HT1080 (cell line): ENCODE data around the gene PILRB. TPM values are rescaled to one million over a fixed set of nuclear protein-coding genes. Genes with fewer than 3 reads are reported as not detected.
"Not testable (repeated sequence)": the region's sequence is repeated elsewhere in the genome, so short reads cannot be mapped to it uniquely, and the experiment has no call there.

Experiments used
- DNase-seq: peaks from one replicate; pipeline ENCODE4 v3.0.0-alpha.2; 2015; ENCODE audit warnings: low read depth
- total RNA-seq: library from RNA; depleted of rRNA; stranded (reverse); fragments of >200 nt; shearing (Covaris generic); gene quantifications from 2 replicates; pipeline ENCODE4 v1.2.3, GENCODE V29; 2014

The PILRB gene
- total RNA-seq, 1 experiment from 2014 or later, result 21.5 TPM

- DNase-seq, result not testable (repeated sequence)
Observed at GRCh38 chr7:100373870-100374598, 16.1 kb downstream of the PILRB start.

GRCh38 chr7:100374601-100375000 is 16.7 kb downstream of the PILRB start:
- DNase-seq, result no peak

- DNase-seq, result no peak
Observed at GRCh38 chr7:100376066-100376465, 18.1 kb downstream of the PILRB start.

DNA sequence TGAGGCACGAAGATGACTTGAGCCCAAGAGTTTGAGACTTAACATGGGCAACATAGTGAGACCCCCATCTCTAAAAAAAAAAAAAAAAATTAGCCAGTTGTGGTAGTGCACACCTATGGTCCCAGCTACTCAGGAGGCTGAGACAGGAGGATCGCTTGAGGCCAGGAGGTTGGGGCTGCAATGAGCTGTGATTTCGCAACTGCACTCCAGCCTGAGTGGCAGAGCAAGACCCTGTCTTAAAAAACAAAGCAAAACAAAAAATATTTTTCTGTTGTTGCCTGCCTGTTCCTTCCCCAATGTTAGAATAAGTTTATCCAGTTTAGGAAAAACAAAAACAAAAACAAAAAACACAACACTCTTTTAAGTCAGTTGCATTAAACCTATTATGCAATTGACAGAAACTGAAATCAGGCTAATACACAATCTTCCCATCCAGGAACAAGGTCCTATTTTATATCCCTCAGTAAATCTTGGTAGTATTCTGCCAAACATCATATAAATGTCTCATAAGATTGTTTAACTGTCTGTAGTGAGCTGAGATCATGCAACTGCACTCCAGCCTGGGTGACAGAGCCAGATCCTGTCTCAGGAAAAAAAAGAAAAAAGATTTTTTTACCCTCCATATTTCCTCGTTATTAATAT is 20.3 kb downstream of the PILRB start:
- DNase-seq, result no peak

GRCh38 chr7:100380196-100380595 is 22.3 kb downstream of the PILRB start:
- DNase-seq, result no peak

DNA sequence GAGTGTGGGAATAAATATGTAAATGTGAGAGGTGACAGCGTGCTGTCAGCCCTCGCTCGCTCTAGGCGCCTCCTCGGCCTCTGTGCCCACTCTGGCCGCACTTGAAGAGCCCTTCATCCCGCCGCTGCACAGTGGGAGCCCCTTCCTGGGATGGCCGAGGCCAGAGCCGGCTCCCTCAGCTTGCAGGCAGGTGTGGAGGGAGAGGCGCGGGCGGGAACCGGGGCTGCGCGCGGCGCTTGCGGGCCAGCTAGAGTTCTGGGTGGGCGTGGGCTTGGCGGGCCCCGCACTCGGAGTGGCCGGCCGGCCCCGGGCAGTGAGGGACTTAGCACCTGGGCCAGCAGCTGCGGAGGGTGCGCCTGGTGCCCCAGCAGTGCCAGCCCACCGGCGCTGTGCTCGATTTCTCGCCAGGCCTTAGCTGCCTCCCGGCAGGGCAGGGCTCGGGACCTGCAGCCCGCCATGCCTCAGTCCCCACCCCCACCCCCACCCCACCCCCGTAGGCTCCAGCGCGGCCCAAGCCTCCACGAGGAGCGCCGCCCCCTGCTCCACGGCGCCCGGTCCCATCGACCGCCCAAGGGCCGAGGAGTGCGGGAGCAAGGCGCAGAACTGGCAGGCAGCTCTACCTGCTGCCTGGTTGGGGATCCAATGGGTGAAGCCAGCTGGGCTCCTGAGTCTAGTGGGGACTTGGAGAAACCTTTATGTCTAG is 23.8 kb downstream of the PILRB start:
- DNase-seq, result not testable (repeated sequence)

- DNase-seq, result peak; percentile 26
Observed at GRCh38 chr7:100382234-100382853, 24.4 kb downstream of the PILRB start.

GRCh38 chr7:100384628-100385294 is 26.8 kb downstream of the PILRB start:
- no peak for DNase-seq

DNA sequence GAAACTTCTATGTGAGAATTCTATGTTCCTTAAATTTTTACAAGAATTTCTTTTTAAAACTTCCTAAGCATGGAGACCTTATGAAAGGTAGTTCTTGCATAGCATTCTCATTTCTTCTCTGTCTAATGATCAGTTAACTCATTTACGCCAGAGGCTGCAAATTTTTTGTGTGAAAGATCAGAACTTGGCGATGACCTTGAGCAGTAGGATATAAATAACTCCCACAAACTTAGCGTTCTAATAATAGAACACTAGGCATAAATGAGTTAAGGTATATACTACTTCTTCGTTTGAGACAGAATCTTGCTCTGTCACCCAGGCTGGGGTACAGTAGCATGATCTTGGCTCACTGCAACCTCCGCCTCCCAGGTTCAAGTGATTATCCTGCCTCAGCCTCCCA is 29.0 kb downstream of the PILRB start:
- DNase-seq, result no peak

DNA sequence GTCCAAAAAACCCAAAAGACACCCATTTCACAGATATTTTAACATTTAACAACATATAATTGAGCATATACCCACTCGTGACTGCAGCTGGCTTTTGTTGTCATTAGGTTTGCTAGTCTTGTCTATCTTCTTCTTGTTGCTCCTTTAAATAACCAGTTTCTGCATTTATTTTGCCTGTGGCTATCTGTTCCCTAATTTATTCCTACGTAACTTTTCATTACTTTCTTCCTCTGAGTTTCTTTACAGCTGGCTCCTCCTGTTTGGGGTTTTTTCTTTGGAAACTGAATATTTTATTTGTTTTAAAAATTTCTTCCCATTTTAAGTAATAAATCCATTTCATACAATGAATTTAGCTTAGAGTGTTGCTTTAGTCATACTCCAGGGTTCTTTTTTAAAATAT is 29.8 kb downstream of the PILRB start:
- DNase-seq, result no peak

DNA sequence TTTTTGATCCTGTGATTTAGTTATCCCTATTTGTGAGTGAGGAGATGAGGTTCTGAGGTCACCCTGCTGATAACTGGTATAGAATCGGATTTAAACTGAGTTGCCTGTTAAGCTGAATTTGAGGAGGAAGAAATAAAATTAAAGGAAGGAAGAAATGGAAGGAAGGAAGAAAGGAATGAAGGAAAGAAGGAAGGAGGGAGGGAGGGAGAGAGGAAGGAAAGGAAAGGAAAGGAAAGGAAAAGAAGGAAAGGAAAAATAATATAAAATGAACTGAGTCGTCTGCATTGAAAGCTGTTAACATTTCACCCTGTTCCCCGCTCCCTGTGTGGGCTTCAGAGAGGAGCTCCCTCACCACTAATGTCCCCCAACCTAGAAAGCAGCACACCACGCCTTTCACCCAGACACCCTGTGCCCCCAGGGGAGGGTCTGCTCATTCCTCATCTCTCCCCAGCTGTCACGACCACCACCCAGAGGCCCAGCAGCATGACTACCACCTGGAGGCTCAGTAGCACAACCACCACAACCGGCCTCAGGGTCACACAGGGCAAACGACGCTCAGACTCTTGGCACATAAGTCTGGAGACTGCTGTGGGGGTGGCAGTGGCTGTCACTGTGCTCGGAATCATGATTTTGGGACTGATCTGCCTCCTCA is 31.6 kb downstream of the PILRB start:
- no peak for DNase-seq

GRCh38 chr7:100390286-100391009 is 32.5 kb downstream of the PILRB start:
- DNase-seq, result no peak

- no peak for DNase-seq
Observed at GRCh38 chr7:100393233-100393905, 35.5 kb downstream of the PILRB start.

GRCh38 chr7:100394077-100394476 is 36.2 kb downstream of the PILRB start:
- no peak for DNase-seq

- no peak for DNase-seq
Observed at GRCh38 chr7:100396421-100396982, 38.6 kb downstream of the PILRB start.

GRCh38 chr7:100397315-100398081 is 39.6 kb downstream of the PILRB start:
- DNase-seq, result no peak

- DNase-seq, result no peak
Observed at GRCh38 chr7:100398239-100398638, 40.3 kb downstream of the PILRB start.

DNA sequence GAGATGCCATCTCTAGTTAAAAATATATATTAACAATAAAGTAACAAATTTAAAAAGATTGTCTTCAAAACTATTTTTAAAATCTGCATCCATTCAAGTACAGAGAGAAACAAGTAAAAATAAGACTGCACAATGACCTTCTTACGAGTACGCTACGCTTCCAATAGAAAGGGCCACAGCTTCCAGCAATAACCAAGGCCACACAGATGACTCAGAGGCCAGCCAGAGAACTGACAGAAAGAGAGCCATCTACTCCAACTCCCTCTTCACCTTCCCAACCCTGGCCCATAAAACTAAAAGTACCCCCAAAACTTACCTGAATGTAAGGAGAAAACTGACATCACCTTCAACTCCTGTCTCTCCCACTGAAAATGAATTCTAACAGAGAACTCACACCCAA is 42.1 kb downstream of the PILRB start:
- DNase-seq, result no peak

- peak; percentile 26 for DNase-seq
Observed at GRCh38 chr7:100400656-100401055, 42.7 kb downstream of the PILRB start.
